GM12878 (cell line): ENCODE data around the gene RDM1. TPM values are rescaled to one million over a fixed set of nuclear protein-coding genes. Genes with fewer than 3 reads are reported as not detected.
"Not testable (repeated sequence)": the region's sequence is repeated elsewhere in the genome, so short reads cannot be mapped to it uniquely, and the experiment has no call there.

ENCODE experiments used
- ATAC-seq: fragments of 200-7000 bp; cut with Tn5 transposase; 3 replicates; pipeline ENCODE4 v1.9.1; 2020; ENCODE audit warnings: mild to moderate bottlenecking, moderate library complexity
- BruUV-seq: library from RNA; stranded (reverse); fragments of 400-500 nt; replicated peaks from 2 replicates; lab custom pipeline; 2021; lab: Mats Ljungman, UMichigan
- CTCF ChIA-PET: fragments of 300-600 bp; sonication (Branson Sonifier 250); formaldehyde crosslinking; extraction: SDS; loops from one replicate; lab custom pipeline; 2021; ENCODE audit warnings: inconsistent platforms; lab: Yijun Ruan, JAX
- POLR2A ChIA-PET: fragments of 350-600 bp; formaldehyde crosslinking; extraction: SDS; loops from one replicate; lab custom pipeline; 2021; ENCODE audit warnings: inconsistent platforms; lab: Charles Lee
- RAD21 ChIA-PET: fragments of 300-600 bp; sonication (Branson Sonifier 250); formaldehyde crosslinking; loops from one replicate; lab custom pipeline; 2023; ENCODE audit warnings: antibody characterized with exemption; ENCODE audit not compliant: unreplicated experiment; lab: Charles Lee
- SMC1A ChIA-PET: fragments of 300-600 bp; sonication (Branson Sonifier 250); formaldehyde crosslinking; loops from one replicate; lab custom pipeline; 2023; ENCODE audit not compliant: unreplicated experiment, uncharacterized antibody; lab: Charles Lee
- DNase-seq: peaks from one replicate; pipeline ENCODE4 v3.0.0-alpha.2; 2011; ENCODE audit warnings: low read depth, low spot score
- FAIRE-seq: peaks from 3 replicates; lab custom pipeline; 2011; peaks lifted over from hg19 to GRCh38; lab: Jason Lieb, UNC
- H2AFZ ChIP-seq: 2 replicates; pipeline ENCODE4 v1.6.0; 2011; ENCODE audit warnings: low read depth, low read length, control low read depth; ENCODE audit not compliant: control insufficient read depth
- H3K27ac ChIP-seq: 2 replicates; pipeline ENCODE4 v1.5.1; 2011; ENCODE audit warnings: control low read depth; ENCODE audit not compliant: control insufficient read depth, insufficient read depth
- H3K27me3 ChIP-seq, 2 experiments: replicated peaks in 1 of 2; 2 replicates each; pipeline versions ENCODE4 v1.6.0 to v1.6.1; 2011; ENCODE audit warnings: low read length in 1 of 2; ENCODE audit not compliant: control insufficient read depth in 2 of 2, insufficient read depth in 2 of 2
- H3K36me3 ChIP-seq, 2 experiments: 2 replicates each; pipeline ENCODE4 v1.5.1; 2011; ENCODE audit warnings: low read length in 1 of 2; ENCODE audit not compliant: control insufficient read depth in 2 of 2, insufficient read depth in 2 of 2
- H3K4me1 ChIP-seq: 2 replicates; pipeline ENCODE4 v1.6.1; 2011; ENCODE audit warnings: mild to moderate bottlenecking, low read length, moderate library complexity, mixed read lengths; ENCODE audit not compliant: control insufficient read depth, insufficient read depth
- H3K4me2 ChIP-seq: 2 replicates; pipeline ENCODE4 v1.6.0; 2011; ENCODE audit warnings: control low read depth; ENCODE audit not compliant: control insufficient read depth, insufficient read depth
- H3K4me3 ChIP-seq: fragments of 200-600 bp; sonication (generic); 2 replicates; pipeline ENCODE4 v1.5.1; 2016
- H3K79me2 ChIP-seq: 2 replicates; pipeline ENCODE4 v1.6.0; 2011; ENCODE audit warnings: low read length; ENCODE audit not compliant: control insufficient read depth, insufficient read depth
- H3K9ac ChIP-seq: 2 replicates; pipeline ENCODE4 v1.8.0; 2011; ENCODE audit warnings: low read length, control low read depth, mixed read lengths; ENCODE audit not compliant: control insufficient read depth, insufficient read depth
- H3K9me3 ChIP-seq: replicated peaks from 3 replicates; pipeline ENCODE4 v1.5.1; 2011; ENCODE audit warnings: mild to moderate bottlenecking, low read length; ENCODE audit not compliant: control insufficient read depth, insufficient read depth
- H4K20me1 ChIP-seq: 2 replicates; pipeline ENCODE4 v1.6.0; 2011; ENCODE audit not compliant: control insufficient read depth, insufficient read depth
- CHD2 ChIP-seq: IDR thresholded peaks from 2 replicates; pipeline ENCODE4 v1.6.1; 2011; ENCODE audit warnings: low read depth, low read length, improper control_type of control experiment, borderline replicate concordance
- GABPA ChIP-seq: IDR thresholded peaks from 2 replicates; pipeline ENCODE4 v1.6.1; 2014; ENCODE audit warnings: antibody characterized with exemption, low read depth, mild to moderate bottlenecking, inconsistent platforms
- HCFC1 ChIP-seq: fragments of 150-350 bp; IDR thresholded peaks from 2 replicates; pipeline ENCODE4 v1.6.1; 2014; ENCODE audit warnings: low read length
- KLF5 ChIP-seq: fragments of 450-650 bp; IDR thresholded peaks from 2 replicates; pipeline ENCODE4 v1.6.1; 2014; ENCODE audit warnings: mild to moderate bottlenecking; ENCODE audit not compliant: partially characterized antibody
- NFIC ChIP-seq: IDR thresholded peaks from 2 replicates; pipeline ENCODE4 v1.6.1; 2012; ENCODE audit warnings: low read depth, mild to moderate bottlenecking, inconsistent platforms, low read length, moderate library complexity
- PKNOX1 ChIP-seq: fragments of 450-650 bp; IDR thresholded peaks from 2 replicates; pipeline ENCODE4 v1.6.1; 2016; ENCODE audit warnings: mild to moderate bottlenecking
- ZNF592 ChIP-seq: fragments of 450-650 bp; IDR thresholded peaks from 2 replicates; pipeline ENCODE4 v1.6.1; 2017; ENCODE audit warnings: mild to moderate bottlenecking, moderate library complexity
- WGBS: methylation state at CpG from one replicate; pipeline ENCODE4 v1.1.6; 2016; ENCODE audit warnings: low lambda C conversion rate; ENCODE audit not compliant: insufficient replicate concordance, insufficient coverage; ENCODE audit errors: missing lambda C conversion rate; 5-methylcytosine and 5-hydroxymethylcytosine counted together
- in situ Hi-C: fragments of 300-500 bp; cut with MboI; formaldehyde crosslinking; loops from 9 replicates; pipeline ENCODE4 v1.14.3; 2018; ENCODE audit warnings: mixed read lengths
- intact Hi-C: fragments of 100-400 bp; cut with micrococcal nuclease; formaldehyde crosslinking; loops from one replicate; pipeline ENCODE4 v1.14.2; 2022; ENCODE audit not compliant: unreplicated experiment
- polyA plus RNA-seq, 11 experiments: library from polyadenylated mRNA; depleted of rRNA in 4 of 11; unstranded in 6 of 11; stranded (reverse) in 5 of 11; fragments of >200 nt; fragmentation: Nextera tagmentation in 4 of 11; fragmentation: Illumina TruSeq in 1 of 11; extraction: Ambion mirVana in 4 of 11; extraction: Trizol in 1 of 11; gene quantifications; 1 replicate in 1 of 11; 2 replicates in 10 of 11; pipeline versions ENCODE4 v1.2.1 to v1.2.3, GENCODE V29; 2011 to 2016; ENCODE audit warnings: inconsistent platforms in 2 of 11, missing spikeins in 2 of 11, low read depth in 1 of 11
- total RNA-seq, 4 experiments: library from RNA; depleted of rRNA in 3 of 4; stranded (reverse); fragments of >200 nt in 3 of 4; fragmentation: Illumina TruSeq in 1 of 4; extraction: Trizol in 1 of 4; gene quantifications; 2 replicates each; pipeline versions ENCODE4 v1.2.1 to v1.2.3, GENCODE V29; 2013 to 2021

RDM1 gene
- total and polyA plus RNA-seq, 10 of the 15 experiments (the other 5 are each of a cell fraction or from before 2014, with no cell fraction given) = 5.7 to 18.4 (median 10.7) TPM

- TF ChIP-seq ZNF592 = no peak
- TF ChIP-seq PKNOX1 = no peak
- TF ChIP-seq CHD2 = no peak
- TF ChIP-seq NFIC = no peak
- no peak for TF ChIP-seq HCFC1
- TF ChIP-seq GABPA = no peak
- TF ChIP-seq KLF5 = no peak
These were observed 12.1 kb upstream of the RDM1 start (continued) for GRCh38 chr17:35942588-35943186.

- POLR2A ChIA-PET, H3K9ac ChIP-seq, RAD21 ChIA-PET, H3K9me3 ChIP-seq, DNase-seq, in situ Hi-C loops, H3K79me2 ChIP-seq, FAIRE-seq, H3K4me3 ChIP-seq, intact Hi-C loops, H4K20me1 ChIP-seq, H2AFZ ChIP-seq, H3K27ac ChIP-seq, H3K36me3 ChIP-seq, H3K4me2 ChIP-seq, ATAC-seq, H3K27me3 ChIP-seq, BruUV-seq, H3K4me1 ChIP-seq: not testable (repeated sequence)
- ChIA-PET SMC1A (interaction anchor here (0.7 to 1.0 kb wide), 2 partner anchors 89 to 97 kb away, joined by 3 read pairs; no protein-coding TSS in a partner anchor), CTCF (interaction anchor here (1.0 kb wide), 1 partner anchor 90 kb away, joined by 3 read pairs; no protein-coding TSS in a partner anchor)
- 64% methylated on average over 3 of the region's 3 CpGs for WGBS
These were observed 7.9 kb upstream of the RDM1 start for GRCh38 chr17:35938492-35938891.
